Osteocyte (in vitro differentiated cells): ENCODE results near the gene LTB4R2. TPM values are rescaled to one million over a fixed set of nuclear protein-coding genes. Genes with fewer than 3 reads are reported as not detected.

Experiments
- DNase-seq: peaks from one replicate; pipeline ENCODE4 v3.0.0; 2021; ENCODE audit warnings: mixed read lengths; ENCODE audit not compliant: unreplicated experiment; ENCODE audit errors: extremely low spot score
- H3K27ac Mint-ChIP-seq: one replicate; pipeline ENCODE4 v1.8.0; 2021; ENCODE audit warnings: mild to moderate bottlenecking, mixed read lengths; ENCODE audit not compliant: unreplicated experiment
- H3K27me3 Mint-ChIP-seq: one replicate; pipeline ENCODE4 v1.8.0; 2021; ENCODE audit warnings: mixed read lengths; ENCODE audit not compliant: unreplicated experiment
- H3K36me3 Mint-ChIP-seq: one replicate; pipeline ENCODE4 v1.8.0; 2021; ENCODE audit warnings: mixed read lengths; ENCODE audit not compliant: unreplicated experiment
- H3K4me1 Mint-ChIP-seq: one replicate; pipeline ENCODE4 v1.8.0; 2021; ENCODE audit warnings: mixed read lengths; ENCODE audit not compliant: unreplicated experiment
- H3K4me3 Mint-ChIP-seq: one replicate; pipeline ENCODE4 v1.8.0; 2021; ENCODE audit warnings: mild to moderate bottlenecking, moderate library complexity, mixed read lengths; ENCODE audit not compliant: unreplicated experiment
- H3K9me3 Mint-ChIP-seq: one replicate; pipeline ENCODE4 v1.8.0; 2021; ENCODE audit warnings: mixed read lengths; ENCODE audit not compliant: unreplicated experiment
- total RNA-seq: library from RNA; stranded (reverse); gene quantifications from 2 replicates; pipeline ENCODE4 v1.2.1, GENCODE V29; 2021
- TF ChIP-seq, protein P1 (sequence below): fragments of 200-600 bp; sonication (generic); IDR thresholded peaks from 2 replicates; pipeline ENCODE4 v1.5.0; 2021; ENCODE audit warnings: antibody characterized with exemption, mild to moderate bottlenecking, moderate library complexity

Gene LTB4R2
- total RNA-seq, 1 donor from 2014 or later = 14.9 TPM

DNA sequence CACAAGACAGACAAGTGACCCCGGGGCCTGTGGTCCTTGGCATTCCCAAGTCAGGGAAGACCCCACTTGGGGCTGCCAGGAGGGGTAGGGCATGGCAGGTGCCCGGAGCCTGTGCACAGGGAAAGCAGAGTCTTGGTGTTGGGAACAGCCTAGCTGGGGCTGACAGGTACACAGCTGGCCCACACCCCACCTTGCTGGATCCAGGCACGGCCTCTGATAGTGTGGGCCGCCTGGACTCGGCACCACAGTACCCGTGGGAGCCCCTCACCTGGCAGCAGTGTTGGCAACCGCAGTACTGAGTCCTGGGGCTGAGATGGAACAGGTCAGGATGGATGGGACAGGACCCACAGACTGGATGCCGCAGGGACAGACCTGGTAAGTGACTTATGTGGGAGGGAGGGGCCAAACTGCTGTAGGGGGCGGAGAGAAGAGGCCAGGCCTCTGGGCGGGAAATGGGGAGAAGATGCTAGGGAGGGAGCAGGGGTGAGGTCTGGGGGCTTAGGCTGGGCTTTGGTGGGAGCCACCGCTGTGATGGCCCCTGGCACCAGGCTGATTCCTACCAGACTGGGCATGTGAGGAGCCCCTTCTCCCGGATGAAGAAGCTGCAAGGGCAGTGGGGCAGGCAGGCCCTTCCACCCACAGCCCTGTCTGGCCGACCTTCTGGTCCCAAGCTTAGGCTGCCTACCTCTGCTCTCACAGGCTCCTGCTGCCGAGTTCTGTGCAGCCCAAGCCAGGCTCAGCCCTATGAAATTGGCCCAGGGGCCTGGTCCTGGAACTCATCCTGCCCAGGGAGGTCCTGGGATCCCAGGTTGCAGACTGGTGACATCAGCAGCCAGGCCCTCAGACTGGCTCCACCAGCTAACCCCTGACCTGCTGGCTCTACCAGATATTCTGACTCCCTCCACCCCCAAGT lies 46.9 kb upstream of the LTB4R2 start, which contains the start of gene TGM1:
Gene TGM1, minus strand, starts transcription at position 357 of the 913 bp plus-strand sequence. CDS start 825 bp downstream, outside the sequence.
- Mint-ChIP-seq H3K4me1 (peaks cover 13% of the 10 kb centered on the region), H3K27me3 (no peaks in the 10 kb centered on the region), H3K9me3 (no peaks in the 10 kb centered on the region), H3K27ac (no peak within 1 kb of the TSS), H3K36me3 (peaks cover 9% of the 10 kb centered on the region), H3K4me3 (no peak within 1 kb of the TSS)
- TF ChIP-seq, protein P1, sequence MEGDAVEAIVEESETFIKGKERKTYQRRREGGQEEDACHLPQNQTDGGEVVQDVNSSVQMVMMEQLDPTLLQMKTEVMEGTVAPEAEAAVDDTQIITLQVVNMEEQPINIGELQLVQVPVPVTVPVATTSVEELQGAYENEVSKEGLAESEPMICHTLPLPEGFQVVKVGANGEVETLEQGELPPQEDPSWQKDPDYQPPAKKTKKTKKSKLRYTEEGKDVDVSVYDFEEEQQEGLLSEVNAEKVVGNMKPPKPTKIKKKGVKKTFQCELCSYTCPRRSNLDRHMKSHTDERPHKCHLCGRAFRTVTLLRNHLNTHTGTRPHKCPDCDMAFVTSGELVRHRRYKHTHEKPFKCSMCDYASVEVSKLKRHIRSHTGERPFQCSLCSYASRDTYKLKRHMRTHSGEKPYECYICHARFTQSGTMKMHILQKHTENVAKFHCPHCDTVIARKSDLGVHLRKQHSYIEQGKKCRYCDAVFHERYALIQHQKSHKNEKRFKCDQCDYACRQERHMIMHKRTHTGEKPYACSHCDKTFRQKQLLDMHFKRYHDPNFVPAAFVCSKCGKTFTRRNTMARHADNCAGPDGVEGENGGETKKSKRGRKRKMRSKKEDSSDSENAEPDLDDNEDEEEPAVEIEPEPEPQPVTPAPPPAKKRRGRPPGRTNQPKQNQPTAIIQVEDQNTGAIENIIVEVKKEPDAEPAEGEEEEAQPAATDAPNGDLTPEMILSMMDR = no peak
- DNase-seq = no peak

DNA sequence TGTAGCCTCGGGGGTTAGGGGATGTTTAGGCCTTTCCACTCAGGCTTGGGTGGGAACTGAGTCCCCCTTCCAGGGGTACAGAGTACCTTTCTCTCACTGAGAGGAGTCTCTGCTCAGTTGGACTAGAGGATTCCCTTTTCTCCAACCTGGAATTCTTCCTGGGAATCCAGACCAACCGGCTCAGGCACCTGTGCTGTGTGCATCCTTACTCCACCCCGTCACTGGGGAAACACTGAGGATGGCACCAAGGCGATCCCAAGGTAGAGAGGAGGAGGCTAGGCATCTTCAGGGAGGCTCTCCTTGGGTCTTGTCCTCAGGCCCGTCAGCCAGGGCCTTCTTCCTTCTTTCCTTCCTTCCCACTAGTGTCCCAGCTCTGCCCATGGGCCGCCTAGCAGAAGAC lies 46.1 kb upstream of the LTB4R2 start:
- TF ChIP-seq, protein P1 = no peak
- Mint-ChIP-seq H3K4me3 (no peak overlapping the region), H3K36me3 (peaks cover 9% of the 10 kb centered on the region), H3K4me1 (peaks cover 8% of the 10 kb centered on the region), H3K27ac (no peak overlapping the region), H3K9me3 (no peaks in the 10 kb centered on the region), H3K27me3 (no peaks in the 10 kb centered on the region)
- no peak for DNase-seq

DNA sequence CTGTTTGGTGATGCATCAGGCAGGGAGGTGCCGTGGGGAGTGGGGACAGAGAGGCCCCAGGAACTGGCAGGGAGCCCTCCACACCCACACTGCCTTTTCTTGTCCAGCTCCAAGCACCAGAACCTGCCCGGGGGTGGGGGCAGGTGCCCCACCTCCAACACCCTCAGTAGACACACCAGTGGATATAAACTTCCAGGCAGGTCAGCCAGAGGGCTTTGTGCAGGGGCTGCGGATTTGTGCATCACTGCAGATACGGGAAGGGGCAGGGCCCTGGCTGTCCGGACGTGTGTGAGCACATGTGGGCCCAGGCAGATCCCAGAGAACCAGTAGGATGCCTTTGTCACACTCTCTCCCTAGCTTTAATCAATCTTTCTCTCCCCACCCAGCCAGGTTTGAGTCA lies 45.6 kb upstream of the LTB4R2 start:
- Mint-ChIP-seq H3K4me3 (no peak overlapping the region), H3K27me3 (no peaks in the 10 kb centered on the region), H3K4me1 (peaks cover 3% of the 10 kb centered on the region), H3K36me3 (peaks cover 9% of the 10 kb centered on the region), H3K27ac (no peak overlapping the region), H3K9me3 (no peaks in the 10 kb centered on the region)
- DNase-seq = no peak
- TF ChIP-seq, protein P1 = no peak

DNA sequence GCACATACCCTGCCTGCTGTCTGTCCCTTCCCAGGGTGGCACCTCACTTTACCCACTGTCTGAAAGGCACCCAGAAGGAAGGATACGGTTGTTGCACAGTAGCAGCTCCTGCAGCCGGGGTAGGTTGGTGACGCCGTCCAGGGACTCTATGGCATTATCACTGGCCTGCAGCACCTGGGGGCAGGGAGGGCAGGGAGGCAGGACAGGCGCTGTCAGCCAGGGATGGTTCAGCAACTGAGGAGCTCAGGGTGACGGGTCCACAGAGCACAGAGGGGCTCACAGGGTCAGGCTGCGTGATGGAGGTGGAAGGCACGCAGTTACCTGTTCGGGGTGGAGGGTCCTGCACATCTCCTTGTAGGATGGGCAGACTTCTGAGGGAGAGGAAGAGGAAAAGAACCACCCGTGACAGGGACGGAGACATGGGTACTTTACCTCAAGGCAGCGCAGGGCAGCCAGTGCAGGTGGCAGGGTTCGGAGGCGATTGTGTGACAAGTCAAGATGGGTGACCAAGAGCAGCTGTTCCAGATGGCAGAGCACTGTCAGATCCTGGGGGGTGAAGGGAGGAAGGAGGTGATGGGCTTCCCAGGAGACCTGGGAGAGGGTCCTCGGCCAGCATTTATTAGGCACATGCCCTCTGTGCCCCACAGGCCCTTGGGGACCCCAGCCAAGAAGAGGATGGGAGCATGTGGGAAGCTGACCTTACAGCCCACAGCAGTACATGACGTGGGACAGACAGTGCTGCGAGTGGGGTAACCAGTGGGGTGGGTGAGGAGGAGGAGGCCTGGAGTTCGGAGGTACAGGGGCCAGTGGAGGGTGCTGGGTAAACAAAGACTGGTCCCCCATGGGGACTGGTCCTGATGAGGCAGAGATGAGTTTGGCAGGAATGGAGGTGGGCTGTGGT lies 43.3 kb upstream of the LTB4R2 start:
- Mint-ChIP-seq H3K9me3 (no peaks in the 10 kb centered on the region), H3K27me3 (no peaks in the 10 kb centered on the region), H3K4me3 (no peak overlapping the region), H3K4me1 (peaks cover 3% of the 10 kb centered on the region), H3K27ac (no peak overlapping the region), H3K36me3 (peaks cover 9% of the 10 kb centered on the region)
- no peak for DNase-seq
- TF ChIP-seq, protein P1 = no peak
